ENCODE results near the gene LHX6. TPM values are rescaled to one million over a fixed set of nuclear protein-coding genes. Genes with fewer than 3 reads are reported as not detected.

The LHX6 gene
- total RNA-seq, 4 donors from 2014 or later: 2.5 to 15.0 (median 6.5) TPM

GRCh38 chr9:122268041-122268814, 39.5 kb upstream of the LHX6 start:
- H3K36me3 ChIP-seq: peaks cover 0 to 25% (median 0%) of the 10 kb centered on the region in 3 donors
- TF ChIP-seq POLR2A (IDR thresholded peaks at IDR 0.05) (no peak), CTCF (IDR thresholded peaks at IDR 0.05) (no peak), EP300 (IDR thresholded peaks at IDR 0.05) (no peak)
- WGBS, 2 donors: 84 to 88% methylated on average over 6 of the region's 6 CpGs
- H3K4me1 ChIP-seq: peaks cover 0 to 23% (median 15%) of the 10 kb centered on the region in 4 donors
- no peaks in the 10 kb centered on the region for H3K9me3 ChIP-seq
- H3K27me3 ChIP-seq: no peaks in the 10 kb centered on the region
- no peak for DNase-seq (ENCODE audit: low spot score in 2 of 2)
- no peak overlapping the region for H3K4me3 ChIP-seq
- H3K27ac ChIP-seq: no peak overlapping the region

GRCh38 chr9:122265149-122265915, 36.6 kb upstream of the LHX6 start:
- TF ChIP-seq EP300 (IDR thresholded peaks at IDR 0.05) (no peak), CTCF (IDR thresholded peaks at IDR 0.05) (no peak), POLR2A (IDR thresholded peaks at IDR 0.05) (no peak)
- Histone ChIP-seq H3K4me1 (peaks cover 0 to 46% (median 20%) of the 10 kb centered on the region in 4 donors), H3K4me3 (peak overlapping the region; percentile 69 to 89 (median 76)), H3K36me3 (peaks cover 0 to 11% (median 0%) of the 10 kb centered on the region in 3 donors), H3K9me3 (no peaks in the 10 kb centered on the region), H3K27ac (peak overlapping the region; percentile 90 to 94 (median 92)), H3K27me3 (no peaks in the 10 kb centered on the region)
- no peak for DNase-seq (ENCODE audit: low spot score in 2 of 2)
- 13% methylated on average over 17 of the region's 17 CpGs for WGBS, 2 donors

- DNase-seq (ENCODE audit: low spot score in 2 of 2): peak; percentile 83 to 85
- Histone ChIP-seq H3K4me3 (peak within 1 kb of the TSS; percentile 69 to 89 (median 76)), H3K4me1 (peaks cover 0 to 46% (median 20%) of the 10 kb centered on the region in 4 donors), H3K36me3 (peaks cover 0 to 19% (median 0%) of the 10 kb centered on the region in 3 donors), H3K27ac (peak within 1 kb of the TSS; percentile 90 to 94 (median 92)), H3K9me3 (no peaks in the 10 kb centered on the region), H3K27me3 (no peaks in the 10 kb centered on the region)
- TF ChIP-seq CTCF (IDR thresholded peaks at IDR 0.05) (peak in 1 of 5 experiments; percentile 35), POLR2A (IDR thresholded peaks at IDR 0.05) (peak; percentile 53 to 71), EP300 (IDR thresholded peaks at IDR 0.05) (peak; percentile 23 to 93)
- WGBS, 2 donors: 1% methylated on average over 20 to 43 of the region's 60 CpGs
Measured at GRCh38 chr9:122264360-122265148, 35.8 kb upstream of the LHX6 start, which contains the start of the genes MRRF and RBM18. Gene MRRF (plus strand): TSS chr9:122264882. CDS start chr9:122270892, 6,010 bp downstream. Gene RBM18 (minus strand): TSS chr9:122264840. CDS start chr9:122261492, 3,348 bp downstream.

- WGBS, 2 donors: 14 to 15% methylated on average over 13 of the region's 13 CpGs
- Histone ChIP-seq H3K27me3 (no peaks in the 10 kb centered on the region), H3K36me3 (peaks cover 0 to 26% (median 0%) of the 10 kb centered on the region in 3 donors), H3K27ac (peak overlapping the region; percentile 90 to 94 (median 92)), H3K4me1 (peaks cover 0 to 46% (median 20%) of the 10 kb centered on the region in 4 donors), H3K9me3 (no peaks in the 10 kb centered on the region), H3K4me3 (peak overlapping the region; percentile 69 to 89 (median 76))
- TF ChIP-seq POLR2A (IDR thresholded peaks at IDR 0.05) (no peak), CTCF (IDR thresholded peaks at IDR 0.05) (no peak), EP300 (IDR thresholded peaks at IDR 0.05) (no peak)
- DNase-seq (ENCODE audit: low spot score in 2 of 2): no peak
Measured at GRCh38 chr9:122263699-122264349, 35.1 kb upstream of the LHX6 start.

Data from tibial nerve (tissue), 4 donors.